ENCODE measurements around the gene OXCT1. TPM values are rescaled to one million over a fixed set of nuclear protein-coding genes. Genes with fewer than 3 reads are reported as not detected.
"Not testable (repeated sequence)": the region's sequence is repeated elsewhere in the genome, so short reads cannot be mapped to it uniquely, and the experiment has no call there.

The OXCT1 gene
- total and polyA plus RNA-seq, 2 experiments from 2014 or later, result 16.1 to 20.5 TPM

GRCh38 chr5:41716382-41716781 lies 153.8 kb downstream of the OXCT1 start:
- Histone ChIP-seq H3K79me2 (ENCODE audit: insufficient read depth) (no peaks in the 10 kb centered on the region), H3K4me1 (ENCODE audit: insufficient read depth) (no peaks in the 10 kb centered on the region), H3F3A (ENCODE audit: insufficient read depth) (no peaks in the 10 kb centered on the region), H2AFZ (no peak overlapping the region), H3K9ac (no peak overlapping the region), H4K20me1 (ENCODE audit: insufficient read depth) (no peaks in the 10 kb centered on the region), H3K9me2 (ENCODE audit: insufficient read depth) (no peaks in the 10 kb centered on the region), H3K36me3 (ENCODE audit: low read depth) (no peaks in the 10 kb centered on the region), H3K27ac (no peak overlapping the region), H3K27me3 (replicated peaks; ENCODE audit: insufficient read depth) (no peaks in the 10 kb centered on the region), H3K4me3 (no peak overlapping the region), H3K4me2 (ENCODE audit: unreplicated experiment) (no peak overlapping the region), H3K9me3 (ENCODE audit: low read depth) (no peaks in the 10 kb centered on the region)
- in situ Hi-C loops (cut with MboI), result loop anchor here (10.0 kb wide), 1 partner anchor 128 kb away; no protein-coding TSS in a partner anchor
- 71 to 77% methylated on average over 2 of the region's 2 CpGs for WGBS, 2 experiments (ENCODE audit: low coverage in 1 of 2, low lambda C conversion rate in 2 of 2, missing lambda C conversion rate in 2 of 2)
- no peak for DNase-seq
- no peak for TF ChIP-seq EZH2 (IDR thresholded peaks at IDR 0.05; ENCODE audit: insufficient read depth, poor library complexity, severe bottlenecking)
- TF ChIP-seq EZH2phosphoT487 (IDR thresholded peaks at IDR 0.05; ENCODE audit: insufficient read depth, low read depth), result no peak

- in situ Hi-C loops (cut with MboI), result loop anchor here (10.0 kb wide), 1 partner anchor 130 kb away; no protein-coding TSS in a partner anchor
- DNase-seq, result not testable (repeated sequence)
Observed at GRCh38 chr5:41714446-41714845, 155.8 kb downstream of the OXCT1 start.

DNA sequence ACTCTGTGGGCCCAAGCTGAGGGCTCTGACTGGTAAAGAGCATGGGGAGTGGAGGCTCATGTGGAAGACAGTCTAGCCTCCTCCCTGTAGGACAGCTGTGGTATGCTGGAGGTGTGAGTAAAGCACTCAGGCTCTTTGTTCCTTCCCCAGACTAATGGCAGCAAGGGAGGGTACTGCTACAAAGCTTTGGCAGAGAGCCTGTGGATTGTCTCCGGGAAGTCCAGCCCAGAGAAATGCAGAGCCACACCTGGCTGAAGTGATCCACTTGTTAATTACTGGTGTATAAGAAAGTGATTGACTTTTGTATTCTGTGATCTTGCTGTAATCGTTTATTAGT lies 161.7 kb downstream of the OXCT1 start:
- H3K36me3 ChIP-seq (ENCODE audit: low read depth), result no peaks in the 10 kb centered on the region
- no peaks in the 10 kb centered on the region for H3F3A ChIP-seq (ENCODE audit: insufficient read depth)
- WGBS, 2 experiments (ENCODE audit: low coverage in 1 of 2, low lambda C conversion rate in 2 of 2, missing lambda C conversion rate in 2 of 2), result 51 to 66% methylated on average over 2 of the region's 2 CpGs
- H3K27ac ChIP-seq, result no peak overlapping the region
- in situ Hi-C loops (cut with MboI), result no loop called here
- no peak for TF ChIP-seq EZH2phosphoT487 (IDR thresholded peaks at IDR 0.05; ENCODE audit: insufficient read depth, low read depth)
- no peaks in the 10 kb centered on the region for H3K79me2 ChIP-seq (ENCODE audit: insufficient read depth)
- H3K4me1 ChIP-seq (ENCODE audit: insufficient read depth), result peaks cover 4% of the 10 kb centered on the region; the same call in 1 of the 2 replicates
- no peaks in the 10 kb centered on the region for H3K9me3 ChIP-seq (ENCODE audit: low read depth)
- no peak overlapping the region for H3K9ac ChIP-seq
- DNase-seq, result no peak
- no peak overlapping the region for H3K4me2 ChIP-seq (ENCODE audit: unreplicated experiment)
- H3K27me3 ChIP-seq (replicated peaks; ENCODE audit: insufficient read depth), result no peaks in the 10 kb centered on the region
- H3K4me3 ChIP-seq, result no peak overlapping the region
- H4K20me1 ChIP-seq (ENCODE audit: insufficient read depth), result no peaks in the 10 kb centered on the region
- H2AFZ ChIP-seq, result no peak overlapping the region
- H3K9me2 ChIP-seq (ENCODE audit: insufficient read depth), result no peaks in the 10 kb centered on the region

More at GRCh38 chr5:41714446-41714845, 155.8 kb downstream of the OXCT1 start:
- H3K27me3 ChIP-seq (replicated peaks; ENCODE audit: insufficient read depth); H3K27ac ChIP-seq; H4K20me1 ChIP-seq (ENCODE audit: insufficient read depth); H3K4me3 ChIP-seq; H3K9me3 ChIP-seq (ENCODE audit: low read depth); H3K9ac ChIP-seq; H3K79me2 ChIP-seq (ENCODE audit: insufficient read depth); H3K4me1 ChIP-seq (ENCODE audit: insufficient read depth); H2AFZ ChIP-seq; H3F3A ChIP-seq (ENCODE audit: insufficient read depth); H3K36me3 ChIP-seq (ENCODE audit: low read depth); H3K9me2 ChIP-seq (ENCODE audit: insufficient read depth); H3K4me2 ChIP-seq (ENCODE audit: unreplicated experiment): not testable (repeated sequence)

DNA sequence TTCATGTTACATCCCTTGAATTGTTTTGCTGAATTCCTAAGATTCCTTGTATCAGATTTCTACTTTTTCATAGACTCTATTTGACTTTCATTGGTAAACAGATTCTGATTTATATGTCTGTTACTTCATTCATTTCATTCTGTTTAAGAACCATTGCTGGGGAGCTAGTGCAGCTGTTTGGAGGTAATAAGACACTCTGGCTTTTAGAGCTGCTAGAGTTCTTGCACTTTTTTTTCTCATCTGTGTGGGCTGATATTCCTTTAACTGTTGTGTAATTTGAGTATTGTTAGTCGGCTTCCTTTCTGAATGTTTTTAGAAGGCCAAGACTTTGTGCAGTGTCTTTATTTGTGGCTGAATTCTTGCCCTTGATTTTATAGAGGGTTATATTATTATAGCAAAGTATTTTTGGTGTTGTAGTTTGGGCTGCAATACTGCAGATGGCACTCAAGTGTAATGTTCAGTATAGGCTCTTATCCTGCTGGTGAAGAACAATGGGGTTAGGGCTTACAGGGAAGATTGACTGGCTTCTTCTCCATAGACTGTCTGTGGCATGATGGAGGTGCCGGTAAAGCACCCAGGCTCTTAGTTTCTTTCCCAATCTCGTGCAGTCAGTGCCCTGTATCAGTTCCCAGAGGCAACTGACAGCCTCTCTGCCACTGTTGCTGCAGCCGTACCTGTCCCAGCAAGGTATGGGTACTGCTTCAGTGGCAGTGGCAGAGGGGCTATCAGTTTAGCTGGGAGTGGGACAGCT lies 162.2 kb downstream of the OXCT1 start:
- WGBS, 2 experiments (ENCODE audit: low coverage in 1 of 2, low lambda C conversion rate in 2 of 2, missing lambda C conversion rate in 2 of 2), result 32 to 34% methylated on average over 4 of the region's 4 CpGs
- Histone ChIP-seq H3K27ac (no peak overlapping the region), H3K9me3 (ENCODE audit: low read depth) (no peaks in the 10 kb centered on the region), H3K9ac (no peak overlapping the region), H3K4me1 (ENCODE audit: insufficient read depth) (peaks cover 4% of the 10 kb centered on the region; the same call in 1 of the 2 replicates), H3F3A (ENCODE audit: insufficient read depth) (no peaks in the 10 kb centered on the region), H3K9me2 (ENCODE audit: insufficient read depth) (no peaks in the 10 kb centered on the region), H3K4me2 (ENCODE audit: unreplicated experiment) (no peak overlapping the region), H3K79me2 (ENCODE audit: insufficient read depth) (no peaks in the 10 kb centered on the region), H4K20me1 (ENCODE audit: insufficient read depth) (no peaks in the 10 kb centered on the region), H3K27me3 (replicated peaks; ENCODE audit: insufficient read depth) (no peaks in the 10 kb centered on the region), H3K36me3 (ENCODE audit: low read depth) (no peaks in the 10 kb centered on the region), H2AFZ (no peak overlapping the region), H3K4me3 (no peak overlapping the region)
- in situ Hi-C loops (cut with MboI), result no loop called here
- TF ChIP-seq EZH2phosphoT487 (IDR thresholded peaks at IDR 0.05; ENCODE audit: insufficient read depth, low read depth), result no peak
- TF ChIP-seq EZH2 (IDR thresholded peaks at IDR 0.05; ENCODE audit: insufficient read depth, poor library complexity, severe bottlenecking), result no peak
- peak; percentile 70 for DNase-seq

Measured in GM23248 (cell line).